HL-60 (cell line): ENCODE data around the gene FAM227B.
A peak's percentile ranks its signal among the peaks of the same experiment; 100 is the strongest.
"Not testable (repeated sequence)": the region's sequence is repeated elsewhere in the genome, so short reads cannot be mapped to it uniquely, and the experiment has no call there.

ENCODE experiments used
- DNase-seq, 2 experiments: peaks; one replicate each; pipeline ENCODE4 v3.0.0-alpha.2; 2010 to 2020; ENCODE audit warnings: low read depth in 1 of 2, low spot score in 1 of 2
- H3K27ac ChIP-seq: fragments of 250-450 bp; sonication (Bioruptor Pico); replicated peaks from 2 replicates; pipeline ENCODE4 v1.5.1; 2020; ENCODE audit warnings: mild to moderate bottlenecking, moderate library complexity
- H3K27me3 ChIP-seq: fragments of 250-450 bp; sonication (Bioruptor Pico); 2 replicates; pipeline ENCODE4 v1.5.1; 2021; ENCODE audit warnings: mild to moderate bottlenecking, moderate library complexity; ENCODE audit not compliant: insufficient read depth, poor library complexity, severe bottlenecking
- H3K4me3 ChIP-seq: replicated peaks from 2 replicates; pipeline ENCODE4 v1.5.1; 2011; ENCODE audit warnings: mild to moderate bottlenecking, control low read depth, low read length; ENCODE audit not compliant: insufficient read depth
- CTCF ChIP-seq: IDR thresholded peaks from one replicate; pipeline ENCODE4 v1.5.1; 2011; ENCODE audit warnings: low read length, control low read depth, inconsistent platforms; ENCODE audit not compliant: insufficient read depth
- GABPA ChIP-seq: IDR thresholded peaks from 2 replicates; pipeline ENCODE4 v1.6.1; 2012; ENCODE audit warnings: low read depth
- POLR2AphosphoS5 ChIP-seq: IDR thresholded peaks from 2 replicates; pipeline ENCODE4 v1.6.1; 2012; ENCODE audit warnings: low read depth
- SPI1 ChIP-seq: IDR thresholded peaks from 2 replicates; pipeline ENCODE4 v1.6.1; 2012; ENCODE audit warnings: low read depth, mild to moderate bottlenecking, borderline replicate concordance
- TF ChIP-seq, protein P1 (sequence below): IDR thresholded peaks from 2 replicates; pipeline ENCODE4 v1.6.1; 2012; ENCODE audit warnings: low read depth; ENCODE audit not compliant: insufficient replicate concordance

FAM227B gene

DNA sequence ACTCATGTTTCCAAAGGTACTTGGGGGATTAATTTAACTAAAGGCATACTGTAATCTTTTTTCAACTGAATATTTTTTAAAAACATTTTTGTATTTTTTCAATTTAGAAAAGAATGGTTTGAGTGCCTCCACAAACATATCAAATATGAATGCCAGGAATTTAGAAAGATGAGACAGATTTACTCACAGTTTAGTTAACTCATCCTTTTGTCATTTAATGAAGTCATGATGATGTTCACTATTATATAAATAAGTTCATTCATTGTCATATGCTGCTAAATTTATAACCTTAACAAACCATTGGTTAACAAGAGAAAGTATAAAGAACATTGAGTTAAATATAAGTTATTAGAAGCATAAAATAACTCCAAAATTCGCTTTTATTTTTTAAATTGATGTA lies 147.6 kb downstream of the FAM227B start:
- no peak overlapping the region for H3K4me3 ChIP-seq
- H3K27me3 ChIP-seq = no peaks in the 10 kb centered on the region
- TF ChIP-seq GABPA (no peak), POLR2AphosphoS5 (no peak), CTCF (no peak), SPI1 (no peak)
- TF ChIP-seq, protein P1, sequence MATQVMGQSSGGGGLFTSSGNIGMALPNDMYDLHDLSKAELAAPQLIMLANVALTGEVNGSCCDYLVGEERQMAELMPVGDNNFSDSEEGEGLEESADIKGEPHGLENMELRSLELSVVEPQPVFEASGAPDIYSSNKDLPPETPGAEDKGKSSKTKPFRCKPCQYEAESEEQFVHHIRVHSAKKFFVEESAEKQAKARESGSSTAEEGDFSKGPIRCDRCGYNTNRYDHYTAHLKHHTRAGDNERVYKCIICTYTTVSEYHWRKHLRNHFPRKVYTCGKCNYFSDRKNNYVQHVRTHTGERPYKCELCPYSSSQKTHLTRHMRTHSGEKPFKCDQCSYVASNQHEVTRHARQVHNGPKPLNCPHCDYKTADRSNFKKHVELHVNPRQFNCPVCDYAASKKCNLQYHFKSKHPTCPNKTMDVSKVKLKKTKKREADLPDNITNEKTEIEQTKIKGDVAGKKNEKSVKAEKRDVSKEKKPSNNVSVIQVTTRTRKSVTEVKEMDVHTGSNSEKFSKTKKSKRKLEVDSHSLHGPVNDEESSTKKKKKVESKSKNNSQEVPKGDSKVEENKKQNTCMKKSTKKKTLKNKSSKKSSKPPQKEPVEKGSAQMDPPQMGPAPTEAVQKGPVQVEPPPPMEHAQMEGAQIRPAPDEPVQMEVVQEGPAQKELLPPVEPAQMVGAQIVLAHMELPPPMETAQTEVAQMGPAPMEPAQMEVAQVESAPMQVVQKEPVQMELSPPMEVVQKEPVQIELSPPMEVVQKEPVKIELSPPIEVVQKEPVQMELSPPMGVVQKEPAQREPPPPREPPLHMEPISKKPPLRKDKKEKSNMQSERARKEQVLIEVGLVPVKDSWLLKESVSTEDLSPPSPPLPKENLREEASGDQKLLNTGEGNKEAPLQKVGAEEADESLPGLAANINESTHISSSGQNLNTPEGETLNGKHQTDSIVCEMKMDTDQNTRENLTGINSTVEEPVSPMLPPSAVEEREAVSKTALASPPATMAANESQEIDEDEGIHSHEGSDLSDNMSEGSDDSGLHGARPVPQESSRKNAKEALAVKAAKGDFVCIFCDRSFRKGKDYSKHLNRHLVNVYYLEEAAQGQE = no peak
- no peak for DNase-seq
- no peak overlapping the region for H3K27ac ChIP-seq

GRCh38 chr15:49472338-49472737 lies 148.3 kb downstream of the FAM227B start:
- H3K27ac ChIP-seq = no peak overlapping the region

DNA sequence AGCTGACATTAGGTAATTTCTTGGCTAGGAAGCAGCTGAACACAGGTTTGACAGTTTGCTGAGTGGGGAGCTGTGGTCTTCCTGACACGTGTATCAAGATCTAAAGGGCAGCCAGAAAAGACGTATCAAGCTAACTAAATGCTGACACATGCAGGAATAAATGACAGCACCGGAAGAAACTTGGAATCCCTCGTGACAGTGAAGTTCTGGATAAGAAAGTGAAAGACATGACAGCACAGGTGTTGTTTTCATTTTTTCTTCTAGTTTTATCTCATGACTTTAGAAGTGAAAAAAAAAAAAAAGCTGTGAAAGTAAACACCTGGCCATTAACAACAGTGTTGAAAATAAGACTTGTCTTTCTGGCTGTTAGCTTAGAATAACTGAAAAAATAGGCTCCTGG lies 148.9 kb downstream of the FAM227B start:
- TF ChIP-seq, protein P1 = no peak
- TF ChIP-seq CTCF = no peak
- no peak for TF ChIP-seq SPI1
- no peak for TF ChIP-seq GABPA
- TF ChIP-seq POLR2AphosphoS5 = no peak
- Histone ChIP-seq H3K4me3 (no peak overlapping the region), H3K27me3 (no peaks in the 10 kb centered on the region), H3K27ac (no peak overlapping the region)
- DNase-seq = no peak

More at GRCh38 chr15:49472338-49472737, 148.3 kb downstream of the FAM227B start:
- H3K27me3 ChIP-seq = no peaks in the 10 kb centered on the region
- H3K4me3 ChIP-seq = no peak overlapping the region
- TF ChIP-seq CTCF (no peak), POLR2AphosphoS5 (no peak), SPI1 (no peak), GABPA (no peak)
- TF ChIP-seq, protein P1 = no peak
- DNase-seq = no peak

DNA sequence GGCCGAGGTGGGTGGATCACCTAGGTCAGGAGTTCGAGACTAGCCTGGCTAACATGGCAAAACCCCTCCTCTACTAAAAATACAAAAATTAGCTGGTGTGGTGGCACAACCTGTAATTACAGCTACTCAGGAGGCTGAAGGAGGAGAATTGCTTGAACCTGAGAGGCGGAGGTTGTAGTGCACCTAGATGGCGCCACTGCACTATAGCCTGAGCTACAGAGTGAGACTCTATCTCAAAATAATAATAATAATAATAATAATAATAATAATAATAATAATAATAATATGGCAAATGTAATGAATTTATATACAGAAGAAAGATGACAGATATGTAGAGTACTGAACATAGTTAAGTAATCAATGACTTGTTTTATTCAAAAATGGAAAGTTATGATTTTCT lies 149.4 kb downstream of the FAM227B start:
- H3K4me3 ChIP-seq, H3K27ac ChIP-seq, H3K27me3 ChIP-seq: not testable (repeated sequence)
- DNase-seq = peak in 1 of 2 experiments; percentile 9
